Measurements from ENCODE around the gene TMEM40. TPM values are rescaled to one million over a fixed set of nuclear protein-coding genes. Genes with fewer than 3 reads are reported as not detected.

Gene TMEM40
- polyA plus RNA-seq, 1 experiment: 0.41 TPM

GRCh38 chr3:12700800-12701199 is 58.3 kb downstream of the TMEM40 start:
- POLR2A ChIA-PET: no interaction called here
- H3K27ac ChIP-seq (ENCODE audit: low read depth, low read length): no peak overlapping the region

GRCh38 chr3:12695916-12696315 is 63.1 kb downstream of the TMEM40 start:
- Histone ChIP-seq H3K27me3 (ENCODE audit: control insufficient read depth, insufficient read depth, low read length) (peaks cover 2% of the 10 kb centered on the region), H3K4me3 (ENCODE audit: low read depth, low read length) (no peak overlapping the region), H3K27ac (ENCODE audit: low read depth, low read length) (no peak overlapping the region), H3K9me3 (ENCODE audit: control insufficient read depth, insufficient read depth, low read length) (no peaks in the 10 kb centered on the region)
- no peak for DNase-seq (ENCODE audit: low read depth, low spot score)
- TF ChIP-seq, protein P1, sequence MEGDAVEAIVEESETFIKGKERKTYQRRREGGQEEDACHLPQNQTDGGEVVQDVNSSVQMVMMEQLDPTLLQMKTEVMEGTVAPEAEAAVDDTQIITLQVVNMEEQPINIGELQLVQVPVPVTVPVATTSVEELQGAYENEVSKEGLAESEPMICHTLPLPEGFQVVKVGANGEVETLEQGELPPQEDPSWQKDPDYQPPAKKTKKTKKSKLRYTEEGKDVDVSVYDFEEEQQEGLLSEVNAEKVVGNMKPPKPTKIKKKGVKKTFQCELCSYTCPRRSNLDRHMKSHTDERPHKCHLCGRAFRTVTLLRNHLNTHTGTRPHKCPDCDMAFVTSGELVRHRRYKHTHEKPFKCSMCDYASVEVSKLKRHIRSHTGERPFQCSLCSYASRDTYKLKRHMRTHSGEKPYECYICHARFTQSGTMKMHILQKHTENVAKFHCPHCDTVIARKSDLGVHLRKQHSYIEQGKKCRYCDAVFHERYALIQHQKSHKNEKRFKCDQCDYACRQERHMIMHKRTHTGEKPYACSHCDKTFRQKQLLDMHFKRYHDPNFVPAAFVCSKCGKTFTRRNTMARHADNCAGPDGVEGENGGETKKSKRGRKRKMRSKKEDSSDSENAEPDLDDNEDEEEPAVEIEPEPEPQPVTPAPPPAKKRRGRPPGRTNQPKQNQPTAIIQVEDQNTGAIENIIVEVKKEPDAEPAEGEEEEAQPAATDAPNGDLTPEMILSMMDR (IDR thresholded peaks at IDR 0.05; ENCODE audit: low read depth, low read length): no peak
- ChIA-PET POLR2A (no interaction called here), CTCF (interaction anchor here (1.7 kb wide), 1 partner anchor 10 kb away, joined by 12 read pairs; no protein-coding TSS in a partner anchor)

More at GRCh38 chr3:12700800-12701199, 58.3 kb downstream of the TMEM40 start:
- TF ChIP-seq, protein P1 (IDR thresholded peaks at IDR 0.05; ENCODE audit: low read depth, low read length): no peak
- CTCF ChIA-PET: no interaction called here
- Histone ChIP-seq H3K4me3 (ENCODE audit: low read depth, low read length) (no peak overlapping the region), H3K9me3 (ENCODE audit: control insufficient read depth, insufficient read depth, low read length) (no peaks in the 10 kb centered on the region), H3K27me3 (ENCODE audit: control insufficient read depth, insufficient read depth, low read length) (peaks cover 2% of the 10 kb centered on the region)
- DNase-seq (ENCODE audit: low read depth, low spot score): no peak

GRCh38 chr3:12695112-12695511 is 63.9 kb downstream of the TMEM40 start:
- Histone ChIP-seq H3K27ac (ENCODE audit: low read depth, low read length) (no peak overlapping the region), H3K4me3 (ENCODE audit: low read depth, low read length) (no peak overlapping the region), H3K9me3 (ENCODE audit: control insufficient read depth, insufficient read depth, low read length) (no peaks in the 10 kb centered on the region), H3K27me3 (ENCODE audit: control insufficient read depth, insufficient read depth, low read length) (no peaks in the 10 kb centered on the region)
- ChIA-PET CTCF (interaction anchor here (1.8 kb wide), 1 partner anchor 11 kb away, joined by 11 read pairs; no protein-coding TSS in a partner anchor), POLR2A (no interaction called here)
- TF ChIP-seq, protein P1 (IDR thresholded peaks at IDR 0.05; ENCODE audit: low read depth, low read length): no peak
- no peak for DNase-seq (ENCODE audit: low read depth, low spot score)

DNA sequence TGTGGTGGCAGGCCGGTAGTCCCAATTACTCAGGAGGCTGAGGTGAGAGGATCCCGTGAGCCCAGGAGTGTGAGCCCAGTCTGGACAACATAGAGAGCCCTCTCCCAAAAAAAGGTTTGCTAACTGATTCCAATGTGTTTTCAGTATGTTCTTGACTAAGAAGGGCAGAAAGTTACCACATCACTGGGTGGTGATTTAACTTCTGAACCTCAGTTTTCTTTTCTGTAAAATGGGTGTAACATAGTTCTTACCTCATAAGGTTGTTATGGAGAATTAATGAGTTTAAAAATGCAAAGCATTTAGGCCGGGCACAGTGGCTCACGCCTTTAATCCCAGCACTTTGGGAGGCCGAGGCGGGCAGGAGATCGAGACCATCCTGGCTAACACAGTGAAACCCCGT is 66.6 kb downstream of the TMEM40 start:
- ChIA-PET POLR2A (no interaction called here), CTCF (interaction anchor here (1.4 kb wide), 1 partner anchor 14 kb away, joined by 3 read pairs; no protein-coding TSS in a partner anchor)
- DNase-seq (ENCODE audit: low read depth, low spot score): no peak
- Histone ChIP-seq H3K27ac (ENCODE audit: low read depth, low read length) (no peak overlapping the region), H3K27me3 (ENCODE audit: control insufficient read depth, insufficient read depth, low read length) (no peaks in the 10 kb centered on the region), H3K4me3 (ENCODE audit: low read depth, low read length) (no peak overlapping the region), H3K9me3 (ENCODE audit: control insufficient read depth, insufficient read depth, low read length) (no peaks in the 10 kb centered on the region)
- TF ChIP-seq, protein P1 (IDR thresholded peaks at IDR 0.05; ENCODE audit: low read depth, low read length): no peak

GRCh38 chr3:12689997-12690711 is 68.9 kb downstream of the TMEM40 start:
- ChIA-PET POLR2A (no interaction called here), CTCF (no interaction called here)
- Histone ChIP-seq H3K9me3 (ENCODE audit: control insufficient read depth, insufficient read depth, low read length) (no peaks in the 10 kb centered on the region), H3K27ac (ENCODE audit: low read depth, low read length) (no peak overlapping the region), H3K27me3 (ENCODE audit: control insufficient read depth, insufficient read depth, low read length) (no peaks in the 10 kb centered on the region), H3K4me3 (ENCODE audit: low read depth, low read length) (no peak overlapping the region)
- DNase-seq (ENCODE audit: low read depth, low spot score): no peak
- TF ChIP-seq, protein P1 (IDR thresholded peaks at IDR 0.05; ENCODE audit: low read depth, low read length): no peak

Data from AG04450 (cell line).